Endothelial cell of umbilical vein (primary cell): ENCODE data around the gene TBX15. TPM values are rescaled to one million over a fixed set of nuclear protein-coding genes. Genes with fewer than 3 reads are reported as not detected.

ENCODE experiments used
- BruUV-seq: library from RNA; stranded (reverse); fragments of 400-500 nt; replicated peaks from 2 replicates; lab custom pipeline; 2021; lab: Mats Ljungman, UMichigan
- CTCF ChIA-PET: fragments of 300-600, 350-600 bp; sonication (Branson Sonifier 250); formaldehyde crosslinking; loops from one replicate; lab custom pipeline; 2021; ENCODE audit warnings: antibody characterized with exemption, inconsistent platforms; lab: Charles Lee
- POLR2A ChIA-PET: fragments of 300-600, 350-600 bp; sonication (Branson Sonifier 250); formaldehyde crosslinking; loops from one replicate; lab custom pipeline; 2021; ENCODE audit warnings: antibody characterized with exemption, inconsistent platforms; lab: Charles Lee
- DNase-seq: peaks from one replicate; pipeline ENCODE4 v3.0.0-alpha.2; 2011; ENCODE audit warnings: low read depth, low spot score
- FAIRE-seq: peaks from 2 replicates; lab custom pipeline; 2011; peaks lifted over from hg19 to GRCh38; lab: Jason Lieb, UNC
- H2AFZ ChIP-seq: 2 replicates; pipeline ENCODE4 v1.6.0; 2012; ENCODE audit warnings: low read depth, low read length, control low read depth, inconsistent platforms
- H3K27ac ChIP-seq: 2 replicates; pipeline ENCODE4 v1.5.1; 2011; ENCODE audit warnings: low read depth, mild to moderate bottlenecking, control low read depth, low read length, moderate library complexity; ENCODE audit not compliant: insufficient read depth
- H3K27me3 ChIP-seq, 2 experiments: 2 replicates each; pipeline versions ENCODE4 v1.6.0 to v1.6.1; 2011; ENCODE audit warnings: low read length in 2 of 2, mixed read lengths in 1 of 2; ENCODE audit not compliant: control insufficient read depth in 2 of 2, insufficient read depth in 2 of 2
- H3K36me3 ChIP-seq, 2 experiments: 2 replicates in 1 of 2; 3 replicates in 1 of 2; pipeline ENCODE4 v1.5.1; 2011; ENCODE audit warnings: low read length in 2 of 2, mild to moderate bottlenecking in 1 of 2, moderate library complexity in 1 of 2; ENCODE audit not compliant: control insufficient read depth in 2 of 2, insufficient read depth in 2 of 2; ENCODE audit errors: extremely low read depth in 1 of 2
- H3K4me1 ChIP-seq: 3 replicates; pipeline ENCODE4 v1.5.1; 2011; ENCODE audit warnings: mild to moderate bottlenecking, low read length; ENCODE audit not compliant: control insufficient read depth, insufficient read depth; ENCODE audit errors: extremely low read depth
- H3K4me2 ChIP-seq: 2 replicates; pipeline ENCODE4 v1.6.1; 2011; ENCODE audit warnings: low read length, control low read depth, mixed read lengths; ENCODE audit not compliant: insufficient read depth
- H3K4me3 ChIP-seq, 3 experiments: fragments of 200-600 bp in 1 of 3; sonication (generic), shearing (Covaris generic) in 1 of 3; replicated peaks in 1 of 3; 2 replicates each; pipeline ENCODE4 v1.5.1; 2011 to 2016; ENCODE audit warnings: control low read depth in 3 of 3, low read length in 3 of 3, mild to moderate bottlenecking in 2 of 3, inconsistent platforms in 1 of 3, low read depth in 1 of 3, moderate library complexity in 1 of 3; ENCODE audit not compliant: insufficient read depth in 1 of 3
- H3K79me2 ChIP-seq: 2 replicates; pipeline ENCODE4 v1.6.0; 2012; ENCODE audit warnings: low read length, inconsistent platforms; ENCODE audit not compliant: control insufficient read depth, insufficient read depth
- H3K9ac ChIP-seq: replicated peaks from 2 replicates; pipeline ENCODE3; 2011; ENCODE audit warnings: low read length, control low read depth; ENCODE audit not compliant: insufficient read depth; ENCODE audit errors: extremely low read depth
- H3K9me1 ChIP-seq: replicated peaks from 3 replicates; pipeline ENCODE4 v1.6.0; 2011; ENCODE audit warnings: mild to moderate bottlenecking, low read length; ENCODE audit not compliant: control insufficient read depth, insufficient read depth; ENCODE audit errors: extremely low read depth
- H3K9me3 ChIP-seq: replicated peaks from 2 replicates; pipeline ENCODE4 v1.5.1; 2012; ENCODE audit warnings: low read length, inconsistent platforms; ENCODE audit not compliant: control insufficient read depth, insufficient read depth
- H4K20me1 ChIP-seq: replicated peaks from 2 replicates; pipeline ENCODE3; 2011; ENCODE audit warnings: mild to moderate bottlenecking, low read length; ENCODE audit not compliant: control insufficient read depth, insufficient read depth; ENCODE audit errors: extremely low read depth
- FOS ChIP-seq: IDR thresholded peaks from 2 replicates; pipeline ENCODE4 v1.6.1; 2011; ENCODE audit warnings: mild to moderate bottlenecking, low read length, moderate library complexity, borderline replicate concordance; ENCODE audit not compliant: insufficient read depth
- JUN ChIP-seq: IDR thresholded peaks from 2 replicates; pipeline ENCODE4 v1.6.1; 2011; ENCODE audit warnings: borderline replicate concordance, low read depth; ENCODE audit not compliant: insufficient read length, insufficient read depth
- MYC ChIP-seq: IDR thresholded peaks from one replicate; pipeline ENCODE4 v1.6.1; 2011; ENCODE audit warnings: mild to moderate bottlenecking, low read depth, low read length
- POLR2A ChIP-seq: IDR thresholded peaks from 2 replicates; pipeline ENCODE4 v1.6.1; 2012; ENCODE audit warnings: low read depth, mild to moderate bottlenecking, control low read depth, low read length
- dilution Hi-C: fragments of 300-500 bp; cut with MboI; formaldehyde crosslinking; loops from one replicate; pipeline ENCODE4 v1.15.0; 2019; ENCODE audit warnings: low sequenced_read_pairs; ENCODE audit not compliant: extremely low pct_ligation_motif_present
- intact Hi-C: fragments of 100-400 bp; cut with micrococcal nuclease; formaldehyde crosslinking; loops from one replicate; pipeline ENCODE4 v1.10.0; 2022
- polyA plus RNA-seq, 4 experiments: library from polyadenylated mRNA; depleted of rRNA in 3 of 4; stranded (reverse) in 3 of 4; unstranded in 1 of 4; fragments of >200 nt; gene quantifications; 2 replicates each; pipeline versions ENCODE4 v1.2.1 to v1.2.3, GENCODE V29; 2011 to 2012; ENCODE audit warnings: missing spikeins in 1 of 4
- total RNA-seq: library from RNA; stranded (reverse); gene quantifications from 2 replicates; pipeline ENCODE4 v1.2.3, GENCODE V29; 2021
- TF ChIP-seq, protein P1 (sequence below), 2 donors: IDR thresholded peaks; 1 replicate in 1 of 2; 2 replicates in 1 of 2; pipeline ENCODE4 v1.5.1; 2011; ENCODE audit warnings: low read length in 2 of 2, mild to moderate bottlenecking in 2 of 2, moderate library complexity in 2 of 2, control low read depth in 1 of 2, inconsistent platforms in 1 of 2, low read depth in 1 of 2; ENCODE audit not compliant: insufficient read depth in 1 of 2; ENCODE audit errors: extremely low read depth in 1 of 2

TBX15 gene
- total and polyA plus RNA-seq, 2 donors (not counting 3 experiments of a cell fraction or from before 2014, with no cell fraction given): 0.01 TPM; not detected in 1

DNA sequence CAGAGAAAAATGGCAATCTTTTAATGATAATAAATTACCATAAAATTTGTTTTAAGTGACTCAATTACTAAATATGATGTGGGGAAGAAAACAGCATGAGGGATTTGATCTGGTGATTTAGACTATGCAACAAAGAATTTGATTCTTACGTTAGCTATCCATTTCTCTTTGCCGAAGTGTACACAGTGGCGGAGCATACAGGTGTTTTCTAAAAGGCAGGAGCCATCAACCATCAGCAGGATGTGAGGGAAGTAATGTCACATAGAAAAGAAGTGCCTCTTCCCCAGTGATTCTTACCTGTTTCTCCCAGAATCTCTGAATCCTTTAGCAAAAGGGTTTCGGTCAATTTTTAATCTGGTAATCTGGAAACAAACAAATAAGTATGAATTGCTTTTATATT is 74.3 kb downstream of the TBX15 start:
- H3K79me2 ChIP-seq: no peaks in the 10 kb centered on the region
- TF ChIP-seq JUN (no peak), FOS (no peak)
- intact Hi-C loops: no loop called here

DNA sequence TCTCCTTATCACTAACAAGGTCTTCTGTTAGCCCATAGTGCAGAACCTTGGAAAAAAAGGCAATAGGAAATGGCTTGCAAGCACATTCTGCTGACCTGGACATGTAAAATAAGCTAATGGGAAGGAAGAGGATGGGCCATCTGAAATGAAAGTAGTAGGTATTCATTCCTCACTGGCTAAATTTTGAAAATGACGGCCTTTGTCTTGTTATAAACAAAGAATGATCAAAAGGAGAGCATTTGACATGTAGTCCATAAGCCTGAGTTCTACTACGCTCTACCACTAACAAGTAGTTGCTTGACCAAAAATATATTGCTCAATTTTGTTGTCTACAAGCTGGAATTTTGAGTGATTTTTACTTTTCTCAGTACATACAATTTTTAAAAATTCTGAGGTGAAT is 75.6 kb downstream of the TBX15 start:
- no peaks in the 10 kb centered on the region for H3K9me1 ChIP-seq
- DNase-seq (no peak), FAIRE-seq (no peak)
- no peaks in the 10 kb centered on the region for H3K4me1 ChIP-seq
- H3K27ac ChIP-seq: no peak overlapping the region
- TF ChIP-seq, protein P1, sequence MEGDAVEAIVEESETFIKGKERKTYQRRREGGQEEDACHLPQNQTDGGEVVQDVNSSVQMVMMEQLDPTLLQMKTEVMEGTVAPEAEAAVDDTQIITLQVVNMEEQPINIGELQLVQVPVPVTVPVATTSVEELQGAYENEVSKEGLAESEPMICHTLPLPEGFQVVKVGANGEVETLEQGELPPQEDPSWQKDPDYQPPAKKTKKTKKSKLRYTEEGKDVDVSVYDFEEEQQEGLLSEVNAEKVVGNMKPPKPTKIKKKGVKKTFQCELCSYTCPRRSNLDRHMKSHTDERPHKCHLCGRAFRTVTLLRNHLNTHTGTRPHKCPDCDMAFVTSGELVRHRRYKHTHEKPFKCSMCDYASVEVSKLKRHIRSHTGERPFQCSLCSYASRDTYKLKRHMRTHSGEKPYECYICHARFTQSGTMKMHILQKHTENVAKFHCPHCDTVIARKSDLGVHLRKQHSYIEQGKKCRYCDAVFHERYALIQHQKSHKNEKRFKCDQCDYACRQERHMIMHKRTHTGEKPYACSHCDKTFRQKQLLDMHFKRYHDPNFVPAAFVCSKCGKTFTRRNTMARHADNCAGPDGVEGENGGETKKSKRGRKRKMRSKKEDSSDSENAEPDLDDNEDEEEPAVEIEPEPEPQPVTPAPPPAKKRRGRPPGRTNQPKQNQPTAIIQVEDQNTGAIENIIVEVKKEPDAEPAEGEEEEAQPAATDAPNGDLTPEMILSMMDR (IDR thresholded peaks at IDR 0.05; ENCODE audit: extremely low read depth in 1 of 2, insufficient read depth in 1 of 2, low read depth in 1 of 2, low read length in 2 of 2): no peak
- TF ChIP-seq MYC (no peak), POLR2A (no peak), FOS (no peak), JUN (no peak)
- H4K20me1 ChIP-seq: no peaks in the 10 kb centered on the region
- no peak overlapping the region for H2AFZ ChIP-seq
- intact Hi-C loops: no loop called here
- dilution Hi-C loops: no loop called here
- no peaks in the 10 kb centered on the region for H3K79me2 ChIP-seq
- no peak overlapping the region for H3K4me2 ChIP-seq
- no TSS peak for BruUV-seq
- no peaks in the 10 kb centered on the region for H3K27me3 ChIP-seq
- POLR2A ChIA-PET: no interaction called here
- no peak overlapping the region for H3K4me3 ChIP-seq
- no peaks in the 10 kb centered on the region for H3K36me3 ChIP-seq
- CTCF ChIA-PET: no interaction called here
- no peak overlapping the region for H3K9ac ChIP-seq
- H3K9me3 ChIP-seq: no peaks in the 10 kb centered on the region

More for the DNA sequence above, 74.3 kb downstream of the TBX15 start:
- Histone ChIP-seq H3K9me3 (no peaks in the 10 kb centered on the region), H3K4me2 (no peak overlapping the region), H3K27ac (no peak overlapping the region), H3K9ac (no peak overlapping the region), H4K20me1 (no peaks in the 10 kb centered on the region), H2AFZ (no peak overlapping the region), H3K27me3 (no peaks in the 10 kb centered on the region), H3K36me3 (no peaks in the 10 kb centered on the region), H3K4me1 (no peaks in the 10 kb centered on the region), H3K9me1 (no peaks in the 10 kb centered on the region), H3K4me3 (no peak overlapping the region)
- FAIRE-seq: no peak
- dilution Hi-C loops: no loop called here
- BruUV-seq: no TSS peak
- CTCF ChIA-PET: no interaction called here
- DNase-seq: no peak
- POLR2A ChIA-PET: no interaction called here
